Activated T-helper 17 cell treated with anti-CD3 and anti-CD28 coated beads, Interleukin-2, amount 50 U/mL, for 72 hours (primary cell): ENCODE results near the gene ALDH3A1. TPM values are rescaled to one million over a fixed set of nuclear protein-coding genes. Genes with fewer than 3 reads are reported as not detected.
A peak's percentile ranks its signal among the peaks of the same experiment; 100 is the strongest.

Experiments used
- ATAC-seq: fragments of 150-1000 bp; cut with Tn5 transposase; replicated peaks from 2 replicates; pipeline ENCODE4 v1.10.0; 2021; ENCODE audit warnings: mild to moderate bottlenecking, moderate library complexity
- H3K27ac Mint-ChIP-seq: one replicate; pipeline ENCODE4 v1.8.0; 2022; ENCODE audit warnings: mixed read lengths
- H3K27me3 Mint-ChIP-seq: one replicate; pipeline ENCODE4 v1.8.0; 2022; ENCODE audit warnings: mixed read lengths
- H3K36me3 Mint-ChIP-seq: one replicate; pipeline ENCODE4 v1.8.0; 2022; ENCODE audit warnings: low read depth, mild to moderate bottlenecking, mixed read lengths
- H3K4me1 Mint-ChIP-seq: one replicate; pipeline ENCODE4 v1.8.0; 2022; ENCODE audit warnings: mixed read lengths
- H3K4me3 Mint-ChIP-seq: one replicate; pipeline ENCODE4 v1.8.0; 2022; ENCODE audit warnings: mild to moderate bottlenecking, mixed read lengths
- H3K9me3 Mint-ChIP-seq: one replicate; pipeline ENCODE4 v1.8.0; 2022; ENCODE audit warnings: mixed read lengths
- total RNA-seq, 2 donors: library from RNA; stranded (reverse); gene quantifications; one replicate each; pipeline ENCODE4 v1.2.3, GENCODE V29; 2022

The ALDH3A1 gene
- not detected for total RNA-seq

DNA sequence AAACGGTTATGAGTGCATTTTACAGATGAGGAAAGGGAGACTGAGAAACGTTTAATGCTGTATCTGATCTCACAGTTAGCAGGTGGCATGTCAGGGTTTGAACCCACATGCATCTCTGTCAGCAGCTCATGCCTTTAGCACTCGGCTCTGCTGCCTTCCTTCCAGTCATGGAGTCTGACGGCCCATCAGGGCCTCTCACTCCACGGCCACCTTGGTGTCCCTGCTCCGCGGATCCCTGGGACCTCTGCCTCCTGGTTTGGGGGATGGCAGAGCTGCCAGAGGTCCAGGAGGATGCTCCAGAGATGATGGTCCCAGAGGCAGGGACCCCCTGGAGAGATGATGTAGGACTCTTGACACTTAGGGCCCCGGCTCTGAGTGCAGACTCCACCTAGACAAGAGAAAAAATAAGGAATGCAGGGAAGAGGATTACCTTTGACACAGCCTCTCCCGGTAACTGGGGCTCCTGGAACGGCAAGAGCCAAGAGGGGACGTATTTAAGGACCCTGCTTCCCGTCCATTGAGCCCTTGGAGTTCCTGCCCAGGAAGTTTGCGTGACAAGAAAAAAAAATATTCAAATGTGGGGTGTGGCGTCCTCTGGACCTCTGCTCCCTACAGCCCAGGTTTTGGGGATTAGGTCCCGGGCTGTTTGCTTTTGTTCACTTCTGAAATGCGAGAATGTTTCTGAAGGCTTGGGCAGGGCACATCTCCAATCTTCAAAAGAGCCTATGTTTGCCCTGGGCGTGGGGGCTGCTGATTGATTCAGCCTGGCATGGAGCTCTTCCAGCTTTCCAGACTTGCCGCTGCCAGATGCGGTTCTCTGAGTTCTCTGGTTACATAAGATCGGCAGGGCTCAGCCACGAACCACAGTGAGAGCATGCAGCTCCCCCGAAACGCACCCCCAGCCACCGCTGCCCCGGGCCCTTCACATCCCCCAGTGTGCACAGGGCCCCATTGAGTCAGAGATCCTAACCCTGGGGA, at the start of gene ALDH3A1:
Gene ALDH3A1, minus strand, starts transcription at position 470 of the 978 bp plus-strand sequence. CDS start 3,169 bp downstream, outside the sequence.
- Mint-ChIP-seq H3K27me3 (peaks cover 10% of the 10 kb centered on the region), H3K4me1 (peaks cover 3% of the 10 kb centered on the region), H3K9me3 (no peaks in the 10 kb centered on the region), H3K4me3 (no peak within 1 kb of the TSS), H3K36me3 (no peaks in the 10 kb centered on the region), H3K27ac (no peak within 1 kb of the TSS)
- ATAC-seq, result no peak

- peaks cover 4% of the 10 kb centered on the region for H3K4me1 Mint-ChIP-seq
- H3K36me3 Mint-ChIP-seq, result peaks cover 92% of the 10 kb centered on the region
- H3K27ac Mint-ChIP-seq, result no peak overlapping the region
- H3K27me3 Mint-ChIP-seq, result no peaks in the 10 kb centered on the region
- no peak for ATAC-seq
- no peak overlapping the region for H3K4me3 Mint-ChIP-seq
- H3K9me3 Mint-ChIP-seq, result no peaks in the 10 kb centered on the region
Observed at GRCh38 chr17:19796457-19796856, 48.4 kb upstream of the ALDH3A1 start.

DNA sequence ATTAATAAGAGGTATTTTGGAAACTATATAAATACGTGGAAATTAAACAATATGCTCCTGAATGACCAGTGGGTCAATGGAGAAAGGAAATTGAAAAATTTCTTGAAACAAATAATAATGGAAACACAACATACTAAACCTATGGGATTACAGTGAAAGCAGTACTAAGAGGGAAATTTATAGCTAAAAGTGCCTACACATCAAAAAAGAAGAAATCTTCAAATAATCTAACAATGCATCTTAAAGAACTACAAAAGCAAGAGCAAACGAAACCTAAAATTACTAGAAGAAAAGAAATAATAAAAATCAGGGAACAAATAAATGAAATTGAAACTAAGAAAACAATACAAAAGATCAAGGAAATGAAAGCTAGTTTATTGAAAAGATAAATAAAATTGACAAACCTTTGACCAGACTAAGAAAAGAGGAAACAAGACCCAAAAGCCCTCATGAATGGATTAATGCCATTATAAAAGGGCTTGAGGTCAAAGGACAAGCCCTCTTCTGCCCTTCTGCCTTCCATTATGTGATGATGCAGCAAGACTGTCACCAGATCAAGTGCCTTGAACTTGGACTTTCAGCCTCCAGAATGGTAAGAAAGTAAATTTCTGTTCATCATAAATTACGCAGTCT, 43.9 kb upstream of the ALDH3A1 start:
- H3K4me1 Mint-ChIP-seq, result no peaks in the 10 kb centered on the region
- peaks cover 89% of the 10 kb centered on the region for H3K36me3 Mint-ChIP-seq
- no peaks in the 10 kb centered on the region for H3K27me3 Mint-ChIP-seq
- H3K9me3 Mint-ChIP-seq, result no peaks in the 10 kb centered on the region
- no peak overlapping the region for H3K4me3 Mint-ChIP-seq
- no peak for ATAC-seq
- H3K27ac Mint-ChIP-seq, result no peak overlapping the region

DNA sequence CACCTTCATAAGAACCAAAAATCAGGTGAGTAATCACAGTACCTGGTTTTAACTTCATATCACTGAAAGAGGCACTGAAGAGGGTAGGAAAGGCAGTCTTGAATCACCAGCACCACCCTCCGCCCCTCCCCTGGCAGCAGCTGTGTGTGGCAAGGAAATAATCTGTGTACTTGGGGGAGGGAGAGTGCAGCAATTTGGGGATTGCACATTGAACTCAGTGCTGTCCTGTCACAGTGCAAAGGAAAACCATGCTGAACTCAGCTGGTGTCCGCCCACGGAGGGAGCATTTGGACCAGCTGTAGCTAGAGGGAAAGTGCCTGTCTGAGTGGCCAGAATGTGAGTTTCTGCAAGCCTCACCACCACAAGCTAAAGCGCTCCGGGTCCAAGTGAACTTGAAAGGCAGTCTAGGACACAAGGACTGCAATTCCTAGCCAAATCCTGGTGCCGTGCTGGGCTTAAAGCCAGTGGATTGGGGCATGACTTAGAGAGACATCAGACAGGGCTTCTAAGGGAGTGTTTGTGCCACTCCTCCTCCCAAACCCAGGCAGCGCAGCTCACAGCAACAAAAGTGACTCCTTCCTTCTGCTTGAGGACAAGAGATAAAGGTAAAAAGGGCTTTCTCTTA, 39.7 kb upstream of the ALDH3A1 start:
- Mint-ChIP-seq H3K4me3 (no peak overlapping the region), H3K4me1 (no peaks in the 10 kb centered on the region), H3K36me3 (peaks cover 64% of the 10 kb centered on the region), H3K27me3 (no peaks in the 10 kb centered on the region), H3K9me3 (no peaks in the 10 kb centered on the region), H3K27ac (no peak overlapping the region)
- ATAC-seq, result peak; percentile 19

- ATAC-seq, result no peak
- no peak overlapping the region for H3K4me3 Mint-ChIP-seq
- H3K27ac Mint-ChIP-seq, result no peak overlapping the region
- no peaks in the 10 kb centered on the region for H3K9me3 Mint-ChIP-seq
- no peaks in the 10 kb centered on the region for H3K4me1 Mint-ChIP-seq
- no peaks in the 10 kb centered on the region for H3K27me3 Mint-ChIP-seq
- peaks cover 64% of the 10 kb centered on the region for H3K36me3 Mint-ChIP-seq
Observed at GRCh38 chr17:19785854-19786253, 37.8 kb upstream of the ALDH3A1 start.

GRCh38 chr17:19781488-19782458, 33.7 kb upstream of the ALDH3A1 start:
- H3K4me1 Mint-ChIP-seq, result no peaks in the 10 kb centered on the region
- H3K4me3 Mint-ChIP-seq, result no peak overlapping the region
- H3K9me3 Mint-ChIP-seq, result no peaks in the 10 kb centered on the region
- H3K36me3 Mint-ChIP-seq, result peaks cover 74% of the 10 kb centered on the region
- ATAC-seq, result peak; percentile 68
- H3K27ac Mint-ChIP-seq, result peak overlapping the region; percentile 24
- H3K27me3 Mint-ChIP-seq, result no peaks in the 10 kb centered on the region

GRCh38 chr17:19780846-19781245, 32.7 kb upstream of the ALDH3A1 start:
- no peak for ATAC-seq
- Mint-ChIP-seq H3K4me3 (no peak overlapping the region), H3K27ac (no peak overlapping the region), H3K9me3 (no peaks in the 10 kb centered on the region), H3K36me3 (peaks cover 80% of the 10 kb centered on the region), H3K4me1 (no peaks in the 10 kb centered on the region), H3K27me3 (no peaks in the 10 kb centered on the region)

DNA sequence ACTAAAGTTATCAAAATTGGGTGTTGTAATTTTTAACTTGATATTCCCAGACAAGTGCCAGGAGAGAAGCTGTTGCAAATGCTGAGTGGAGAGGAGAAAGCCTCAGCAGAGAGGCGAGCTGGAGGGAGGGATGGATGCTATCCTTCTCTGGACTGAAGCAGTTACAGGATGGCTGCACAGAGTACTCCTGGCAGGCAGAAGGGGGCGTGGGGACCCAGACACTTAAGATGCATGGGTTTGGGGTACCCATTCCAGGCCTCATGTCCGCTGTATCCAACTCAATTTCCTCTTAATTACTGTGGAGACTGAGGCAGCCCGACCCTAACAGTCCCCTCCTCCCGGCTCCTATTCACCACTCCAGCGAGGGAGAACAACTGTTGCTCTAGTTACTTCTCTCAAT, 25.4 kb upstream of the ALDH3A1 start:
- H3K36me3 Mint-ChIP-seq, result peaks cover 36% of the 10 kb centered on the region
- ATAC-seq, result no peak
- H3K9me3 Mint-ChIP-seq, result no peaks in the 10 kb centered on the region
- no peaks in the 10 kb centered on the region for H3K27me3 Mint-ChIP-seq
- H3K4me3 Mint-ChIP-seq, result no peak overlapping the region
- H3K27ac Mint-ChIP-seq, result no peak overlapping the region
- H3K4me1 Mint-ChIP-seq, result peaks cover 26% of the 10 kb centered on the region

DNA sequence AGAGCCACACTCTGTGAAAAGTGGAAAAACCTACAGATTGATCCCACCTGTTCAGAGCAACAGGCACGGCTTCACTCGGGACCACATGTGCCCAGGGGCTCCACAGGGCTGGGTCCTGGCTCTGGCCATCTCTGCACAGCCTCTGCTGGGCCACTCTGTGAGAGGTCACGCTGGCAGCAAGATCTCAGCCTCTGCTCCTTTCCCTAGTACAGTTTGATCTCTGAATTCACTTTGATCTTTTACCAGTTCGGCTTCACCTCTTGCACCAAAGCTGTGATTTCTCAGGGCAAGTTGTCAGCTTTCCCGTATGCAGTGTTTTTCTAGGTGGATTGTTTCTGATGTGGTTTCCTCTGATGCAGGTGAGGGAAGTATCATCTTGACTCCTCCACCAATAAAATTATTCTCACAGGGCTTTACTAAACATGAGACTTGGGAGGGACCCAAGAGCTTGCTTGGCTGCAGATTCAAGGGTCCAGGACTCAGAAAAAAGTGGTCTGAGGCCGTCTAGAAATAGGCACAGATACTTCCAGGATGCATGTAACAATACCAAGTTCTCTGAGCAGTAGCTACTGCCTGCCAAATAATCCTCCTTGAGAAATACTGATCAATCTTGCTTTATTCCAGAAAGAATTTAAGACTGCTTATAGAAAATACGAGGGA, 24.0 kb upstream of the ALDH3A1 start:
- Mint-ChIP-seq H3K36me3 (peaks cover 21% of the 10 kb centered on the region), H3K27ac (peak overlapping the region; percentile 62), H3K9me3 (no peaks in the 10 kb centered on the region), H3K4me1 (peaks cover 35% of the 10 kb centered on the region), H3K4me3 (peak overlapping the region; percentile 42), H3K27me3 (no peaks in the 10 kb centered on the region)
- ATAC-seq, result peak; percentile 62

DNA sequence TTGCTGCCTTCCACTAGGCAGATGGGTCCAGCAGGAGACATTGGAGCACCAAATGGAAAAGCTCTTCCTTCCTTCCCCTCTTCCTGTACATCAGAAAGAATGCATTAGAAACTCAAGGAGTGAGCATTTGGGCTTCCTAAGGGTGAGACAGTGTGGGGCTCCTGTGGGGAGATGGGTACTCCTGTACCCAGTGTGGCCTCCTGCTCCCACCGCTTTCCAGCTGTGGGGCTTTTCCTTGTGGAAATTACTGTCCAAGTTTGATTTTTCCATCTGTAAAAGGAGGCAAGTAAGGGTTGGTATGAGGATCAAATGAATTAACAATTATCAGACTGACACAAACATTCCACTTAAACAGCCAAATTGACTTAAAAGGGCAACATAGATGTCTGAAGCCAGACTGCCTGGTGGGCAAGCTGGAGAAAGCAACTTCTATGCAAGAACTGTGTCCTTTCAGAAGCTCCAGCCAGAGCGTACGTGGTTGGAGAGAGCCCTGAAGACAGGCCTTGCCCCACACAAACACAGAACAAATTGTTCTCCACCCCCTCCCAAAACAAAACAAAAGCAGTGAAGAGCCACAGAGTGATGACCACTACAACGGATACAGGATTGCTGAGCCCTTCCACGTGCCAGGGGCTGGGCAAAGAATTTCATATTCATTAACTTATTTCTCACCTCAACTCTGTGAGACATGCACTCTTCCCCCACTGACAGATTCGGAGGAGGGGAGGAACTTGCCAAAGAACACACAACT, 23.1 kb upstream of the ALDH3A1 start:
- Mint-ChIP-seq H3K27ac (peak overlapping the region; percentile 62), H3K4me3 (peak overlapping the region; percentile 42), H3K9me3 (no peaks in the 10 kb centered on the region), H3K4me1 (peaks cover 41% of the 10 kb centered on the region), H3K36me3 (peaks cover 12% of the 10 kb centered on the region), H3K27me3 (no peaks in the 10 kb centered on the region)
- no peak for ATAC-seq

DNA sequence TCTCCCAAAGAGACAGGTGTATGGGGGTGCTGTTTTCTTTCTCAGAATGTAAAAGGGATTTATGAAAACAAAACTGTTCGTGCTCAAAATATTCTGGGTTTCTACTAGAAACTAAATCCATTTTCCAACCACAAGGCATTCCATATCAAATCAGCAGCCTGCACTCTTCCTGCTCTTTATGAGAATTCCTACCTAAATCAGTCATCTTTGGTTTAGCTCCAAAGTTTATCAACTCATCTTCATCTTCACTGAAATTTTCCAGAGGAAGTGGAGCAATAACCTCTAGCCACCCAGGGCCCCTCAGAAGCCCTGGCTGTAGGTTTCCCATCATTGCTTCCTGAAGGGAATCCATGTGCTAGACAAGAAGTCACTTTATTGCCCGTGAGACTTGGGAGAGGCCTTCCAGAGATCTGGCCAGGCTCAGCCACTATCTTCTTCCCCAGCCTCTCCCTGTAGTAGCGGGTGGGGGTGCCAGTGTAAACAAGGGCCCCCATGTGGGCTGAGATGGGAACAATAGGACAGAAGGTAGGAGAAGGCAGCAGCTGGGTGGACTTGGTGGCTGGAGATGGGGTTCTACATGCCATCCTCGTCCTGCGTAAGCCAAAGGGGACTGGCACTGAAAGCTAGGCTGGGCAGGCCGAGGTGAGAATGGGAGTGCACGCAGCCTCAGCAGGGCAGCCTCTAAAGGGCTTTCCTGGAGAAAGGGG, 22.0 kb upstream of the ALDH3A1 start:
- Mint-ChIP-seq H3K4me3 (peak overlapping the region; percentile 11), H3K9me3 (no peaks in the 10 kb centered on the region), H3K27ac (peak overlapping the region; percentile 48), H3K27me3 (peaks cover 3% of the 10 kb centered on the region), H3K4me1 (peaks cover 41% of the 10 kb centered on the region), H3K36me3 (peaks cover 1% of the 10 kb centered on the region)
- ATAC-seq, result no peak

- Mint-ChIP-seq H3K4me1 (peaks cover 33% of the 10 kb centered on the region), H3K27ac (peak overlapping the region; percentile 52), H3K4me3 (peak overlapping the region; percentile 48), H3K27me3 (peaks cover 3% of the 10 kb centered on the region), H3K9me3 (no peaks in the 10 kb centered on the region), H3K36me3 (no peaks in the 10 kb centered on the region)
- peak; percentile 55 for ATAC-seq
Observed at GRCh38 chr17:19768046-19768782, 20.1 kb upstream of the ALDH3A1 start.
